Measurements from ENCODE around the gene CHCHD6. TPM values are rescaled to one million over a fixed set of nuclear protein-coding genes. Genes with fewer than 3 reads are reported as not detected.

CHCHD6 gene
- polyA plus RNA-seq, 1 donor from 2014 or later: 102 TPM

DNA sequence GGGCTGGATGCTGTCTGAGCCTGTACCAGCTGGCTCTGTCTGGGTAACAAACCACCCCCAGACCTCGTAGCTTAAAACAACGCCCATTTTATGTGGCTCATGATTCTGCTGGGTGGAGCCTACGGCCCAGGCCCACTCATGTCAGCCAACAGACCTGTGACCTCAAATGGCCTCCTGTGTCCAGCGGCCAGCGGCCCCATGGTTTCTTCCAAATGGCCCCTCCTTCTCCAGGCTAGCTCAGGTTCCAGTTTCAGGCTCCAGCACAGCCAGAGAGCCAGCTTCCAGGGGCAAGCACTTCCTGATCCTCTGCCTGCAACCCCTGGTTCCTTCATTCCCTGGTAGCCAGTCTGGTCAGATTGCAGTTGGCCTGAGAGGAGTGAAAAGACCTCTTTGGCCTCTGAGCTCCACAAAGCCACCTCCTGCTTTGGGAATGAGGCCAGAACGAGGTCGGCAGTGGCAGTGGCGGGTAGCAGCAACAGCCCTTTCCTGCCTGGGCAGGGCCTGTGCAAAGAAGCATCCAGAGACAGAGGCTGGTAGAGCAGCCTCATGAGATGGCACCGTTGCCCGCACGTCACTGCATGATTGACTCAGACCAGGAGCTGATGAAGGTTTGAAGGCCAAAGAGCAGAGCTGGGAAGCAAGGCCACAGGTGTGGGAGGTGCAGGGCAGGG, 257.9 kb downstream of the CHCHD6 start:
- Histone ChIP-seq H2AFZ (ENCODE audit: low read depth, low read length) (no peak overlapping the region), H3K27ac (ENCODE audit: low read length) (no peak overlapping the region), H3K36me3 (ENCODE audit: insufficient read depth, low read length) (no peaks in the 10 kb centered on the region), H3K9me2 (ENCODE audit: insufficient read depth, low read length) (no peaks in the 10 kb centered on the region), H3K79me2 (replicated peaks; ENCODE audit: insufficient read depth, low read length) (no peaks in the 10 kb centered on the region), H3F3A (ENCODE audit: insufficient read depth, low read length, poor library complexity, severe bottlenecking) (no peaks in the 10 kb centered on the region), H3K9ac (ENCODE audit: low read length) (no peak overlapping the region), H3K4me3 (ENCODE audit: low read length) (no peak overlapping the region), H3K4me2 (ENCODE audit: low read length) (no peak overlapping the region), H3K9me3 (ENCODE audit: low read length) (no peaks in the 10 kb centered on the region), H3K27me3 (ENCODE audit: insufficient read depth, low read depth, low read length) (no peaks in the 10 kb centered on the region), H4K20me1 (ENCODE audit: insufficient read depth) (no peaks in the 10 kb centered on the region)
- TF ChIP-seq MXI1 (conservative IDR thresholded peaks at IDR 0.05; ENCODE audit: poor library complexity, severe bottlenecking) (no peak), SMC3 (conservative IDR thresholded peaks at IDR 0.05; ENCODE audit: poor library complexity) (no peak), POLR2AphosphoS5 (IDR thresholded peaks at IDR 0.05) (no peak), EP300 (conservative IDR thresholded peaks at IDR 0.05; ENCODE audit: poor library complexity, severe bottlenecking) (no peak), REST (IDR thresholded peaks at IDR 0.05; ENCODE audit: borderline replicate concordance) (no peak), CTCF (IDR thresholded peaks at IDR 0.05; ENCODE audit: poor library complexity, severe bottlenecking) (no peak), EZH2 (IDR thresholded peaks at IDR 0.05; ENCODE audit: borderline replicate concordance, insufficient read depth, low read length, poor library complexity, severe bottlenecking) (no peak), TAF1 (IDR thresholded peaks at IDR 0.05; ENCODE audit: low read depth) (no peak)

- Histone ChIP-seq H3F3A (ENCODE audit: insufficient read depth, low read length, poor library complexity, severe bottlenecking) (no peaks in the 10 kb centered on the region), H3K9ac (ENCODE audit: low read length) (no peak overlapping the region), H4K20me1 (ENCODE audit: insufficient read depth) (no peaks in the 10 kb centered on the region), H3K36me3 (ENCODE audit: insufficient read depth, low read length) (no peaks in the 10 kb centered on the region), H3K27me3 (ENCODE audit: insufficient read depth, low read depth, low read length) (no peaks in the 10 kb centered on the region), H3K4me3 (ENCODE audit: low read length) (no peak overlapping the region), H3K9me2 (ENCODE audit: insufficient read depth, low read length) (no peaks in the 10 kb centered on the region), H3K27ac (ENCODE audit: low read length) (no peak overlapping the region), H3K4me2 (ENCODE audit: low read length) (no peak overlapping the region), H3K9me3 (ENCODE audit: low read length) (no peaks in the 10 kb centered on the region), H3K79me2 (replicated peaks; ENCODE audit: insufficient read depth, low read length) (no peaks in the 10 kb centered on the region), H2AFZ (ENCODE audit: low read depth, low read length) (no peak overlapping the region)
- TF ChIP-seq EP300 (conservative IDR thresholded peaks at IDR 0.05; ENCODE audit: poor library complexity, severe bottlenecking) (no peak), TAF1 (IDR thresholded peaks at IDR 0.05; ENCODE audit: low read depth) (no peak), RAD21 (conservative IDR thresholded peaks at IDR 0.05) (no peak), POLR2AphosphoS5 (IDR thresholded peaks at IDR 0.05) (no peak), EZH2 (IDR thresholded peaks at IDR 0.05; ENCODE audit: borderline replicate concordance, insufficient read depth, low read length, poor library complexity, severe bottlenecking) (no peak), SMC3 (conservative IDR thresholded peaks at IDR 0.05; ENCODE audit: poor library complexity) (no peak), CTCF (IDR thresholded peaks at IDR 0.05; ENCODE audit: poor library complexity, severe bottlenecking) (no peak), REST (IDR thresholded peaks at IDR 0.05; ENCODE audit: borderline replicate concordance) (no peak), MXI1 (conservative IDR thresholded peaks at IDR 0.05; ENCODE audit: poor library complexity, severe bottlenecking) (no peak)
Measured at GRCh38 chr3:126962756-126963155, 258.7 kb downstream of the CHCHD6 start.

All from neural cell (in vitro differentiated cells).